K562 (cell line): ENCODE measurements around the gene ECM1. TPM values are rescaled to one million over a fixed set of nuclear protein-coding genes. Genes with fewer than 3 reads are reported as not detected.

Source experiments
- BDP1 ChIP-seq: IDR thresholded peaks from 3 replicates; pipeline ENCODE4 v1.6.1; 2011; ENCODE audit not compliant: insufficient read length, insufficient read depth
- CBFA2T2 ChIP-seq: fragments of 450-650 bp; conservative IDR thresholded peaks from 2 replicates; pipeline ENCODE4 v1.6.1; 2017; ENCODE audit warnings: mild to moderate bottlenecking
- HDAC1 ChIP-seq, 2 experiments: fragments of 450-650 bp; IDR thresholded peaks; 2 replicates each; pipeline ENCODE4 v1.6.1; 2016 to 2017; ENCODE audit warnings: inconsistent platforms in 1 of 2, mild to moderate bottlenecking in 1 of 2, moderate library complexity in 1 of 2
- NFE2L1 ChIP-seq: fragments of 450-650 bp; IDR thresholded peaks from 2 replicates; pipeline ENCODE4 v1.6.1; 2016; ENCODE audit warnings: missing genetic modification characterization, low read depth, mild to moderate bottlenecking, missing compliant biosample characterization, moderate library complexity, borderline replicate concordance
- SRSF1 ChIP-seq: fragments of 200-400 bp; formaldehyde crosslinking; IDR thresholded peaks from 2 replicates; pipeline ENCODE4 v1.6.1; 2017; ENCODE audit warnings: mild to moderate bottlenecking, low read depth, low read length, moderate library complexity
- ZBED1 ChIP-seq: IDR thresholded peaks from 2 replicates; pipeline ENCODE4 v1.6.1; 2014
- ZFP30 ChIP-seq: fragments of 250-450 bp; sonication (Bioruptor Pico); IDR thresholded peaks from 2 replicates; pipeline ENCODE4 v1.8.0; 2022; ENCODE audit warnings: moderate library complexity, mild to moderate bottlenecking, inconsistent platforms, borderline replicate concordance
- ZNF778 ChIP-seq: fragments of 450-650 bp; formaldehyde crosslinking; IDR thresholded peaks from 2 replicates; pipeline ENCODE4 v1.4.0; 2020; ENCODE audit warnings: mild to moderate bottlenecking, moderate library complexity
- ZNF780A ChIP-seq: fragments of 250-450 bp; sonication (Bioruptor Pico); IDR thresholded peaks from 2 replicates; pipeline ENCODE4 v1.5.0; 2021; ENCODE audit warnings: mild to moderate bottlenecking
- ZNF830 ChIP-seq: fragments of 250-450 bp; sonication (Bioruptor Pico); IDR thresholded peaks from 2 replicates; pipeline ENCODE4 v1.5.0; 2021; ENCODE audit warnings: mild to moderate bottlenecking
- polyA plus RNA-seq, 8 experiments: library from polyadenylated mRNA; depleted of rRNA in 4 of 8; stranded (reverse) in 5 of 8; unstranded in 3 of 8; fragments of >200 nt; fragmentation: Nextera tagmentation in 2 of 8; fragmentation: Illumina TruSeq in 1 of 8; extraction: Ambion mirVana in 2 of 8; extraction: Trizol in 1 of 8; gene quantifications; 2 replicates each; pipeline versions ENCODE4 v1.2.1 to v1.2.3, GENCODE V29; 2011 to 2014; ENCODE audit warnings: inconsistent platforms in 1 of 8, missing spikeins in 1 of 8
- total RNA-seq, 7 experiments: library from RNA; depleted of rRNA in 6 of 7; stranded (reverse); fragments of >200 nt in 6 of 7; fragmentation: Illumina TruSeq in 2 of 7; extraction: Trizol in 2 of 7; gene quantifications; 2 replicates each; pipeline versions ENCODE4 v1.2.1 to v1.2.3, GENCODE V29; 2011 to 2021; ENCODE audit warnings: low replicate concordance in 1 of 7
- TF ChIP-seq, protein P1 (sequence below): fragments of 250-450 bp; sonication (Bioruptor Pico); IDR thresholded peaks from 2 replicates; pipeline ENCODE4 v1.8.0; 2022; ENCODE audit warnings: moderate library complexity, mild to moderate bottlenecking, inconsistent platforms
- TF ChIP-seq, protein P2 (sequence below): fragments of 200-800 bp; sonication (Bioruptor generic); IDR thresholded peaks from 2 replicates; pipeline ENCODE4 v1.6.1; 2017; ENCODE audit warnings: missing genetic modification characterization, missing compliant biosample characterization
- TF ChIP-seq, protein P3 (sequence below): sonication (generic); formaldehyde crosslinking; IDR thresholded peaks from 2 replicates; pipeline ENCODE4 v1.9.0; 2022; ENCODE audit warnings: mild to moderate bottlenecking, missing genetic modification reagents
- TF ChIP-seq, protein P4 (sequence below): fragments of 450-650 bp; formaldehyde crosslinking; IDR thresholded peaks from 2 replicates; pipeline ENCODE4 v1.4.0; 2022; ENCODE audit warnings: mild to moderate bottlenecking, moderate library complexity
- TF ChIP-seq, protein P5 (sequence below): sonication (generic); formaldehyde crosslinking; IDR thresholded peaks from 2 replicates; pipeline ENCODE4 v1.8.1; 2023; ENCODE audit warnings: mild to moderate bottlenecking, missing genetic modification reagents
- TF ChIP-seq, protein P6 (sequence below), 2 experiments: fragments of 450-650 bp; IDR thresholded peaks; 2 replicates each; pipeline ENCODE4 v1.6.1; 2016
- TF ChIP-seq, protein P7 (sequence below): IDR thresholded peaks from 3 replicates; pipeline ENCODE4 v1.6.1; 2011; ENCODE audit warnings: borderline replicate concordance, mild to moderate bottlenecking, moderate library complexity; ENCODE audit not compliant: insufficient read length; ENCODE audit errors: extremely low read depth

ECM1 gene
- total and polyA plus RNA-seq, 9 of the 15 experiments (the other 6 are each of a cell fraction or from before 2014, with no cell fraction given), result 6.6 to 52.2 (median 12.8) TPM

DNA sequence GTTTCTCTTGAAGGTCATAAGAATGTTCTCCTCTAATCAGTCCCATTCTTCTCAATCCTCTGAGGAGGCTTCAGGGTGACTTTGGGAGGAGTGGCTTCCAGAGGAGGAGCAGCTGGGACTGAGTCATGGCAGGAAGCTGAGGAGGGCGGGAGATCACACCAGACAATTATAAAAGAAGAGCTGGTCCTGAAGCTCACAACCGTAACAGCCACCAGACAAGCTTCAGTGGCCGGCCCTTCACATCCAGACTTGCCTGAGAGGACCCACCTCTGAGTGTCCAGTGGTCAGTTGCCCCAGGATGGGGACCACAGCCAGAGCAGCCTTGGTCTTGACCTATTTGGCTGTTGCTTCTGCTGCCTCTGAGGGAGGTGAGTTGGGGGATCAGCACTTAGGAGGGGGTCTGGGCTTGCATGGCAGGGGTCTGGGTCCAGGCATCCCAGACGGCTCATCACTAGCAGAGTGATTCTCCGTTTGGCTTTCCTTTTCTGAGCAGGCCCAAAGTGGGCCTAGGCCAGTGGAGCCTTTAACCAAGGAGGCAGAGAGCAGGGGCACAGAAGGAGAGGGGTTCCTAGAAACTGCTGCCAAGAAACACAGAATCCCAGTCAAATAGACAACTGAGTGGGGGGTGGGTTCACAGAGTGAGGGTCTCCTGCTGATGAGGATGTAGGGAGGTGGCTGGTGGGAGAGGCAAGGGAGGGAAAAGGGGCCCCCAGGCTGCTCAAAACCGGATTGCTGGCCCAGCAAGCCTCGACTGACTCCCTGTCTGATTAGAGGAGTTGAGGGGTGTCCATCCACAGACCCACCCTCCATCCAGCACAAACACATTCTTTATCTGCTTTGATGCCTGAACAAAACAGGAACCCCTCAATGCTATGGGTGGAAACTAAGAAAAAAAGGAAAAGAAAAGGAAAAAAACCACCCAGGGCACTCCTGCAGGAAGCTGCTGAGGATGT is at the start of gene ECM1 (continued):
- TF ChIP-seq ZFP30 (CRISPR knock-in tag), result no peak
- TF ChIP-seq, protein P1, sequence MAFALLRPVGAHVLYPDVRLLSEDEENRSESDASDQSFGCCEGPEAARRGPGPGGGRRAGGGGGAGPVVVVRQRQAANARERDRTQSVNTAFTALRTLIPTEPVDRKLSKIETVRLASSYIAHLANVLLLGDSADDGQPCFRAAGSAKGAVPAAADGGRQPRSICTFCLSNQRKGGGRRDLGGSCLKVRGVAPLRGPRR (CRISPR knock-in tag), result no peak
- TF ChIP-seq, protein P2, sequence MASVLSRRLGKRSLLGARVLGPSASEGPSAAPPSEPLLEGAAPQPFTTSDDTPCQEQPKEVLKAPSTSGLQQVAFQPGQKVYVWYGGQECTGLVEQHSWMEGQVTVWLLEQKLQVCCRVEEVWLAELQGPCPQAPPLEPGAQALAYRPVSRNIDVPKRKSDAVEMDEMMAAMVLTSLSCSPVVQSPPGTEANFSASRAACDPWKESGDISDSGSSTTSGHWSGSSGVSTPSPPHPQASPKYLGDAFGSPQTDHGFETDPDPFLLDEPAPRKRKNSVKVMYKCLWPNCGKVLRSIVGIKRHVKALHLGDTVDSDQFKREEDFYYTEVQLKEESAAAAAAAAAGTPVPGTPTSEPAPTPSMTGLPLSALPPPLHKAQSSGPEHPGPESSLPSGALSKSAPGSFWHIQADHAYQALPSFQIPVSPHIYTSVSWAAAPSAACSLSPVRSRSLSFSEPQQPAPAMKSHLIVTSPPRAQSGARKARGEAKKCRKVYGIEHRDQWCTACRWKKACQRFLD (CRISPR knock-in tag), result no peak
- TF ChIP-seq, protein P3, sequence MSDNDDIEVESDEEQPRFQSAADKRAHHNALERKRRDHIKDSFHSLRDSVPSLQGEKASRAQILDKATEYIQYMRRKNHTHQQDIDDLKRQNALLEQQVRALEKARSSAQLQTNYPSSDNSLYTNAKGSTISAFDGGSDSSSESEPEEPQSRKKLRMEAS (CRISPR knock-in tag), result no peak
- TF ChIP-seq, protein P4, sequence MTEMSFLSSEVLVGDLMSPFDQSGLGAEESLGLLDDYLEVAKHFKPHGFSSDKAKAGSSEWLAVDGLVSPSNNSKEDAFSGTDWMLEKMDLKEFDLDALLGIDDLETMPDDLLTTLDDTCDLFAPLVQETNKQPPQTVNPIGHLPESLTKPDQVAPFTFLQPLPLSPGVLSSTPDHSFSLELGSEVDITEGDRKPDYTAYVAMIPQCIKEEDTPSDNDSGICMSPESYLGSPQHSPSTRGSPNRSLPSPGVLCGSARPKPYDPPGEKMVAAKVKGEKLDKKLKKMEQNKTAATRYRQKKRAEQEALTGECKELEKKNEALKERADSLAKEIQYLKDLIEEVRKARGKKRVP, result no peak
- no peak for TF ChIP-seq SRSF1
- TF ChIP-seq NFE2L1 (tag), result no peak
- TF ChIP-seq HDAC1 (IDR thresholded peaks at IDR 0.05), result no peak; a peak in 1 of 4 replicates
- no peak for TF ChIP-seq ZNF830
- no peak for TF ChIP-seq BDP1
- TF ChIP-seq ZNF778 (CRISPR knock-in tag), result no peak
- TF ChIP-seq, protein P5, sequence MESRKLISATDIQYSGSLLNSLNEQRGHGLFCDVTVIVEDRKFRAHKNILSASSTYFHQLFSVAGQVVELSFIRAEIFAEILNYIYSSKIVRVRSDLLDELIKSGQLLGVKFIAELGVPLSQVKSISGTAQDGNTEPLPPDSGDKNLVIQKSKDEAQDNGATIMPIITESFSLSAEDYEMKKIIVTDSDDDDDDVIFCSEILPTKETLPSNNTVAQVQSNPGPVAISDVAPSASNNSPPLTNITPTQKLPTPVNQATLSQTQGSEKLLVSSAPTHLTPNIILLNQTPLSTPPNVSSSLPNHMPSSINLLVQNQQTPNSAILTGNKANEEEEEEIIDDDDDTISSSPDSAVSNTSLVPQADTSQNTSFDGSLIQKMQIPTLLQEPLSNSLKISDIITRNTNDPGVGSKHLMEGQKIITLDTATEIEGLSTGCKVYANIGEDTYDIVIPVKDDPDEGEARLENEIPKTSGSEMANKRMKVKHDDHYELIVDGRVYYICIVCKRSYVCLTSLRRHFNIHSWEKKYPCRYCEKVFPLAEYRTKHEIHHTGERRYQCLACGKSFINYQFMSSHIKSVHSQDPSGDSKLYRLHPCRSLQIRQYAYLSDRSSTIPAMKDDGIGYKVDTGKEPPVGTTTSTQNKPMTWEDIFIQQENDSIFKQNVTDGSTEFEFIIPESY (CRISPR knock-in tag), result no peak
- TF ChIP-seq, protein P6, sequence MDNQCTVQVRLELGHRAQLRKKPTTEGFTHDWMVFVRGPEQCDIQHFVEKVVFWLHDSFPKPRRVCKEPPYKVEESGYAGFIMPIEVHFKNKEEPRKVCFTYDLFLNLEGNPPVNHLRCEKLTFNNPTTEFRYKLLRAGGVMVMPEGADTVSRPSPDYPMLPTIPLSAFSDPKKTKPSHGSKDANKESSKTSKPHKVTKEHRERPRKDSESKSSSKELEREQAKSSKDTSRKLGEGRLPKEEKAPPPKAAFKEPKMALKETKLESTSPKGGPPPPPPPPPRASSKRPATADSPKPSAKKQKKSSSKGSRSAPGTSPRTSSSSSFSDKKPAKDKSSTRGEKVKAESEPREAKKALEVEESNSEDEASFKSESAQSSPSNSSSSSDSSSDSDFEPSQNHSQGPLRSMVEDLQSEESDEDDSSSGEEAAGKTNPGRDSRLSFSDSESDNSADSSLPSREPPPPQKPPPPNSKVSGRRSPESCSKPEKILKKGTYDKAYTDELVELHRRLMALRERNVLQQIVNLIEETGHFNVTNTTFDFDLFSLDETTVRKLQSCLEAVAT (IDR thresholded peaks at IDR 0.05), result no peak
- no peak for TF ChIP-seq CBFA2T2
- no peak for TF ChIP-seq ZBED1
- no peak for TF ChIP-seq ZNF780A
- TF ChIP-seq, protein P7, sequence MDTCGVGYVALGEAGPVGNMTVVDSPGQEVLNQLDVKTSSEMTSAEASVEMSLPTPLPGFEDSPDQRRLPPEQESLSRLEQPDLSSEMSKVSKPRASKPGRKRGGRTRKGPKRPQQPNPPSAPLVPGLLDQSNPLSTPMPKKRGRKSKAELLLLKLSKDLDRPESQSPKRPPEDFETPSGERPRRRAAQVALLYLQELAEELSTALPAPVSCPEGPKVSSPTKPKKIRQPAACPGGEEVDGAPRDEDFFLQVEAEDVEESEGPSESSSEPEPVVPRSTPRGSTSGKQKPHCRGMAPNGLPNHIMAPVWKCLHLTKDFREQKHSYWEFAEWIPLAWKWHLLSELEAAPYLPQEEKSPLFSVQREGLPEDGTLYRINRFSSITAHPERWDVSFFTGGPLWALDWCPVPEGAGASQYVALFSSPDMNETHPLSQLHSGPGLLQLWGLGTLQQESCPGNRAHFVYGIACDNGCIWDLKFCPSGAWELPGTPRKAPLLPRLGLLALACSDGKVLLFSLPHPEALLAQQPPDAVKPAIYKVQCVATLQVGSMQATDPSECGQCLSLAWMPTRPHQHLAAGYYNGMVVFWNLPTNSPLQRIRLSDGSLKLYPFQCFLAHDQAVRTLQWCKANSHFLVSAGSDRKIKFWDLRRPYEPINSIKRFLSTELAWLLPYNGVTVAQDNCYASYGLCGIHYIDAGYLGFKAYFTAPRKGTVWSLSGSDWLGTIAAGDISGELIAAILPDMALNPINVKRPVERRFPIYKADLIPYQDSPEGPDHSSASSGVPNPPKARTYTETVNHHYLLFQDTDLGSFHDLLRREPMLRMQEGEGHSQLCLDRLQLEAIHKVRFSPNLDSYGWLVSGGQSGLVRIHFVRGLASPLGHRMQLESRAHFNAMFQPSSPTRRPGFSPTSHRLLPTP, result no peak
